HG03095 (cell line): ENCODE measurements around the gene HELZ2.

ENCODE experiments used
- ATAC-seq: cut with Tn5 transposase; IDR thresholded peaks from one replicate; pipeline ENCODE4 v1.9.1; 2021; ENCODE audit warnings: moderate library complexity; ENCODE audit not compliant: unreplicated experiment

HELZ2 gene

GRCh38 chr20:63525185-63525584, 48.9 kb downstream of the HELZ2 start:
- ATAC-seq: no peak
